Effector CD8-positive, alpha-beta T cell (primary cell): Measurements from ENCODE around the gene SLC9A3.

ENCODE experiments used
- DNase-seq: peaks from one replicate; lab custom pipeline; 2025; lab: John Stamatoyannopoulos, UW

SLC9A3 gene

DNA sequence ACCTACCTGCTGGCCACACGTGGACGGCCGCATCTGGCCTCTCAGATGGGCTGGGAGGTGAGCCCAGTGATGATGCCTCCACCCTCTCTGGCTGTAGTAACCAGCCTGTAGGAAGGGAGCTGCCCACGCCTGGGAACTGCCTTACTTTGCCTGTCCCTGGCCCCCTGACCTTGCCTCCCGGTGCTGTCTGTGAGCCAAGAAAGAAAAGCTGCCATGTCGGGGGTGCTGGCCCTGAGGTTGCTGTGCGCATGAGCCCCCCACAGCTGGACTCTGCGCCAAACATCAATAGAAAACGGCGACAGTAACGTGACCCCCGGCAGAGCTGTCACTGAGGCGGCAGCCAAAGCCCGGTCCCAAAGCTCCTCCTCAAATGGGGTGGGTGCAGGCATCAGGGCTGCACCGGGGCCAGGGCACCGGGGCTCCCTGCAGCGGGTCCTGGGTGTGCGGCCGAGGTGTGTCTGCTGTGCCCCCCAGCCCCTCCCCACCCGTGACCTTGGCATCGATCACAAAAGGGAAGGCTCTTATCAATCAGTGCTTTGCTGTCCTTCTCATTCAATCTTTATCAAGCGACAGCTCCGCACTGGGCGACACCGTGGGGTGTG, 15.3 kb upstream of the SLC9A3 start:
- DNase-seq, result no peak

DNA sequence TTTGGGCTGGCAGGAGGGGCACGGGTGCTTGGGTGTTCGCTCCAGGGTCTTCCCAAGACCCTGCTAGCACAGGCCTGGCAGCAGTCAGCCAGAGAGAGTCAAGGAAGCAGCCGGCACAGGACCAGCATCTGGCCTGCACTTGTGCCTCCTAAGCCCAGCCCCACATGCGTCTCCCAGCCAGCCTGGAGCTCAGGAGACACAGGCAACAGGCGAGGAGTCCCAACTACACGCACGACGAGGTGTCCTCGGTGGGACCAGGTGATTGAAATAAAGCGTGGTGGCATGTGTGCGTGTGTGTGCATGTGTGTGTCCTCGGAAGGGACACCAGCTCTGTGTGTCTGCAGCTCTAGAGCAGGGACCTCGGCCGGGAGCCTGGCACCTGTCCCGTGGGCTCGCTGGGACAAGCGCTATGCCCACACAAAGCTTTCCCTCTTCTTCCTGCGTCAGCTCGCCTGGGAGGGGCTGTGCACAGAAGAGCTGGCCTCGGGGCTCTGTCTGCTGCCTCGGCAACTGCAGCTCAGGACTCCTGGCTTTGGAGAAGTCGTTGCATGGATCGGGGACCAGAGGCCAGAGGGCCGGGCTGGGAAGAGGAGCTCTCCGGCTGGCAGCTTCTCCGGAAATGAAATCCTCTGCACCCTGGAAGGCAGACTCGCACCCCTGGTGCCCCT, 14.7 kb upstream of the SLC9A3 start:
- DNase-seq, result no peak

DNA sequence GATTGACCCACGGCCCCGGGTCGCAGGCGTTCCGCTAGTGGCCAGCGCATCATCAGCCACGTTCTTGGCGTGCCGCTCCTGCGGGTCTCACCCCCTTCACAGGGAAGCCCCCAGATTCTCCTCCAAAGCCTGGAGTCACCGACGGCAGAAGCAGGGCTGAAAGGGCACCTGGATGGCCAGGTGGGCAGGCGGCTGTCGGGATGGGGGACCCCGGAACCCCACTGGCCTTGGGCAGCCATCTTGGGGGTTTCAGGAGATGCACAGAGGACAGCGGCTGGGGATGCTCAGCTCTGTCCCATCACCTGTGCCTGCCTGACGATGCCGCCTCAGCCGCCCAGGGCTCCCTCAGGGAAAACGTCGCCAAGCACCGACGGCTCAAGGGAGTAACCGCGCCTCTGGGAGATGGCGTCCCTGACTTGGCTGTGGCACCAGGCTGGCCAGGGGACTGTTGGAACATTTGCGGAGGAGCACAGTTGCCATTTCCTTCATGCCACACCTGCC, 14.1 kb upstream of the SLC9A3 start:
- no peak for DNase-seq

DNA sequence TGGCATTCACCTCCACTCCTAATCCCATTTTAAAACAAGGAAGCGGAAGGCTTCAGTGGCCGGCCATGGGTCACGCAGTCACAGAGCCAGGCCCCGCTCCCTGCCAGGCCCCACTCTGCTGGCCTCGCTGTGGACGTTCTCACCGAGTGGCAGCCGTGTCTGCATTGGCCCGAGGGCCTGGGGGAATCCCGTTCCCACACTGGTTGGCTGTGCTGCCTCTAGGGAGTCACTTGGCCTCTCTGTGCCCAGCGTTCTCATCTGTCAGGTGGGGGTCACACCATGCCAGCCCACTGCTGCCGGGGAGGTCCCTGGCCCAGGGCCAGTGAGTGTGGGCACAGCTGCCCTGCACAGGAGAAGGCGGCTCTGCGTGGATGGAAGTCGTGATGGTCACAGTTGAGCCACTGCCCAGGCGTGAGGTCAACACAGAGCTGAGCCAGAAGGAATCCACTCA, 13.4 kb upstream of the SLC9A3 start:
- no peak for DNase-seq

DNA sequence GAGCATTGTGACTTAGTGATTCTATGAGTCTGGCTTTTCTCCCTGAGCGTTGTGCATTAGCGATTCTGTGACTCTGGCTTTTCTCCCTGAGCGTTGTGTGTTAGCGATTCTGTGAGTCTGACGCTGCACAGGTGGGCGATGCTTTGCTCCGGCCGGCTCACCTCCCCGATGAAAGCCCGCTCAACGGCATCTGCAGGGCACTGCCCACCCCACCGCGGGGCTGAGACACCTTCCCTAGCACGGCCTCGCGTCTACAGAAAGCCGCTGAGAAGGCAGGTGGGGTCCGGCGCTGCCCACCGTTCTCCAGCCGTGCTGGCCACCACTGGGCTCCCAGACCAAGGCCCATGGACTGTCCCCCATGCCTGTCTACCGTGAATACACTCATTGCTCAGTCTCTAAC, 12.8 kb upstream of the SLC9A3 start:
- no peak for DNase-seq

DNA sequence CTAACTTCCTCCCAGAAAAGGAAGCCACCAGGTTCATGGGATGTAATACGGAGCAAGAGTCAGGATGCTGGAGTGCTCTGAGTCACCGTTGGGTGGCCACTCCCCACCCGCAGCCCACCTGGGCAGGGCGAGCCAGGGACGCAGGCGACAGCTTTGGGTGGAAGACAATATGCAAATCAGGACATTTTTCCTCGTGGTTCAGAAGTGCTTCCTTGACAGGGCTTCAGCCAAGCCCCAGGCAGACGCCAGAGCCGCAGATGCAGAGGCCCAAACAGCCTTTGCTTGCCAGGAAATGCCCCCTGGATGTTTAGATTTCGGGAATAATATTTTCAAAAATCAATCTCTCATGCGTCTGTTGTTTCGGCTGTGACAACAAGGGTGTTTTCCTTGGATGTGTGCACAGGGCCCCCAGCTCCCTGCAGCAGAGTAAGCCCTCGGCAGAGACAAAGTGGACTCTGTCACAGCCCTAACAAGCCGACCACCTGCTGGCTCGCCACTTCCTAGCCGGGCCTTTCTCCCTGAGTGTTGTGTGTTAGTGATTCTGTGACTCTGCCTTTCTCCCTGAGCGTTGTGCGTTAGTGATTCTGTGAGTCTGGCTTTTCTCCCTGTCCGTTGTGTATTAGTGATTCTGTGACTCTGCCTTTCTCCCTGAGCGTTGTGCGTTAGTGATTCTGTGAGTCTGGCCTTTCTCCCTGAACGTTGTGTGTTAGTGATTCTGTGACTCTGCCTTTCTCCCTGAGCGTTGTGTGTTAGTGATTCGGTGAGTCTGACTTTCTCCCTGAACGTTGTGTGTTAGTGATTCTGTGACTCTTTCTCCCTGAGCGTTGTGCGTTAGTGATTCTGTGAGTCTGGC, 11.8 kb upstream of the SLC9A3 start:
- DNase-seq, result no peak

DNA sequence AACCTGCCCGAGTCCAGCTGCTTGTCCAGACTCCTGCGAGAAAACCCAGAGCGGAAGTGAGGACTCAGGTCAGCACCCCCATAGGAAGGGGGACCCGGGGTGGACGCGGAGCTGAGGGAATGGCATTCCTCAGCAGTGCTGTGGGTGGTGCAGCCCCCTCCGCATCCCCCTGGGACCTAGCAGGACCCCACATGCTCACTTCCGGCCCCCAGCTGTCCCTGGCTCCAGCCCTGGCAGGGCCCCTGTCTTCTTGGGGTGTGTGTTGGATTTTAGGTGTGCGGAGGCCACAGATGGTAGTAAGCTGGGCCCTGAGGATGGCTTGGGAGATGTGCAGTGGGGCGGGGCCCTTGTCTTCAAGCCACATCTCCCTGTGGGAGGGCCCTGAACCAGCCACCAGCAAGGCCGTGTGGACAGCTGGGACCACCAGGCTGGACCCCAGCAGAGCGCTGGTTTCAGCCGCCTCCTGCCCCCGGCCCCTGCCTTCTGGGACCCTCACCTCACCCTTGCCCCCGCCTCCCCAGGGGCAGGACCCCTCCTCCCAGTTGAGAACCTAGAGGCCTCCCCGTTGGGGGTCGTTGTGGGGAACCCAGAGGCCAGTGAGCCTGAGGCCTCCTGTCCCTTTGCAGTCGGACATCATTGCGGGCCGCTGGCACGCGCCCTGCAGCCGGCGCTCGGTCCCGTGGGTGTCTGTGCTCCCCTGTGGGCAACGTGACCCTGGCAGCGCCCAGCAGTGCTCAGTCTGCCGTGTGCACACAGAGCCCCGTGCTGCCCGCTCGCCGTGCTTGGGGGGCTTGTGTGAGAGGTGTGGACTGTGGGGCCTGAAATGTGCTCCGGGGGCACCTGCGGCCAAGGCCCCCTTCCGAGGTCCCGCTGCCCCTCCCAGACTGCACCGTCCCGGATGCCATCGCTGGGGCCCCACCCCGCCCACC, 10.8 kb upstream of the SLC9A3 start:
- DNase-seq, result no peak

DNA sequence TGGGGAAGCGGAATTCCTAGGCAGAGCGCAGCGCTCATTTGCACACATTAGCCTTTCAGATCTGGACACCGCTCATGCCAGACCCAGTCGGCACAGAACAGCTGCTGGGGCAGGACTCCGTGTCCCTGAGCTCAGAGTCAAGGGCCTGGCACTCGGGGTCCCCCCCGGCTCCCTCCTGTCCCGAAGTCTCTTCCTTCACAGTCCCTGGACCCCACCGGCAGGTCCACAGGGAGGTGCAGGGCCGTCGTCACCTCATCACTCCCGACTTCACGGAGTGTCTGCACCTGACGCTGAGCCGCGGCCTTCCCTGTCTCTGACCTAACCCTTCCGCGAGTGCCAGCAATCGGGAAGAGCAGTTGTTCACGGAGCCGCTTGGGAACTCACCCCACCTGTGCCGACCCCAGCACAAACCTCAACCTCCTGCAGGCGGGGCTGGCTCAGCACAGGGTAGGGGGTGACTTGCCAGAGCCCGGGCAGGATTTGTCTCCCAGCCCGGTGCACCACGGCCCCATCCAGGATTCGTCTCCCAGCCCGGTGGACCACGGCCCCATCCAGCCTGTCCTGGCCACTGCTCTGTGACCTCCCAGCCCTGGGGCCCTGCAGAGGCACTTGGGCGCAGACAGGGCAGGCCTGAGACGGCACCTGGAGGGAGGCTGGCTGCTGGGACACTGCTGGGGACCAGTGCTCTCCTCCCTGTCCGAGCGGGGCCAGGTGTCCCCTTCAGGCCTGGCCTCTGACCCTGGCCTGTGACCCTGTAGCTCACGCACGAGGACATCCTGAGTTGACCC, 9.9 kb upstream of the SLC9A3 start:
- no peak for DNase-seq

DNA sequence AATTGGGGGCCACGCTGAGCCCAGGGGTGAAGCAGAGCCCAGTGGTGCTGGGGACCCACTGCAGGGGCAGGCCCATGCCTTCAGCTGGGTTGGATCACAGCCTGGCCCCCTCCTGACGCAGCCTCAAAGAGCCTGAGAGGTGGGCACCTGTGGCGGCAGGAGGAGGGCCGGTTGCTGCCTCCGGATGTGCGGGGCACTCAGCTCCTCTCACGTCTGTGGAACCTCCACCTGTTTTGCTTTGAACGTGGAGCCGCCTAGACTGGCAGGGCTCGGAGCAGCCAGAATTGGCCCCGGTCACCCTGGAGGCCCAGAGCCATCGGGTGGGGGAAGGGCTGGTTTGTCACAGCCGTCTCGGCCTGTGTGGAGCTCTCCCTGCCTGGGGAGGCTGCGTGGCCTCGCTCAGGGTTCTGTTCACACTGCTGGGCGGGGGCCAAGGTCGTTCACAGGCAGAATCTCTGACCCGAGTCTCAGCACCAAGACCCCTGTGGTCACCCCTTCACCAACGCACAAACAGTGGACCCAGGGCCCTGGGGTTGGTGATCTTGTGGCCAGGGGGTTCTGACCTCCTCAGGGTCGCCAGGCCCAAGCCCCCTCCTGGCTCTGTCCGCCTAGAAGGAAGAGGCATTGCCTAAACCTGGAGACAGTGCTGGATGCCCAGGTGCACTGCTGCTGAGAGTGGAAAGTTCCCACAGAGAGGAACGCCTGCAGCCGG, 9.2 kb upstream of the SLC9A3 start:
- no peak for DNase-seq

DNA sequence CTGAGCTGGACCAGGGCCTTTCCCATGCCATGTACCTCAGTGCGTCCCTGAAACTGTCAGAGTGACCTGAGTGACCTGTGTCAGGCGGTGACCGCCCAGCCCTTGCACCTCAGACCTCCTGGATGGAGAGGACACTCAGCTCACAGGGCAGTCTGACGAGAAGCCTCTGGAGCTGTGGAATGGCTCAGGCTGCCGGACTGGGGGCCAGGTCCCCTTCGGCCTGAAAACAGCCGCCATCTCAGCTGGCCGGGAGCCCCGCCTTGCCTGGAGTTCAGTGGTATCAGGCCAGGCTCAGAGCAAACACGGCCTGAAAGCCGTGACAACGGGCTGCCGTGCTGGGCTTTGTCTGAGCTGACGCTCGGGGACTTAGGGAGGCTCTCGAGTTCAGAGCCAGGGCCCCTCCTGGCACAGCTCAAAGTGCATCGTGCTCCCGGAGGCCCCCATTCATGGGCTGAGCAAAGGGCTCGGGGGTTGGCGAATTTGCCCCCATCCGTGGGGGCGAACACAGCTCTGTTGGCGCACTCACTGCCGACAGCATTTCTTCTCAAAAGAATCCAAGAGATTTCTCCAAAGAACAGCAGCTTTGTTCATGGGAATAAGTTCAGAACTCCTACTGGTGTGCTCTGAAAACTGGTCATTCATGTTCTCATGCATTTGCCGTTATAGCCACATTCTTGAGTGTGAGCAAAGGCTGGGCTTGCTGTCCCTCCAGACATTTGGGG, 8.4 kb upstream of the SLC9A3 start:
- DNase-seq, result no peak

DNA sequence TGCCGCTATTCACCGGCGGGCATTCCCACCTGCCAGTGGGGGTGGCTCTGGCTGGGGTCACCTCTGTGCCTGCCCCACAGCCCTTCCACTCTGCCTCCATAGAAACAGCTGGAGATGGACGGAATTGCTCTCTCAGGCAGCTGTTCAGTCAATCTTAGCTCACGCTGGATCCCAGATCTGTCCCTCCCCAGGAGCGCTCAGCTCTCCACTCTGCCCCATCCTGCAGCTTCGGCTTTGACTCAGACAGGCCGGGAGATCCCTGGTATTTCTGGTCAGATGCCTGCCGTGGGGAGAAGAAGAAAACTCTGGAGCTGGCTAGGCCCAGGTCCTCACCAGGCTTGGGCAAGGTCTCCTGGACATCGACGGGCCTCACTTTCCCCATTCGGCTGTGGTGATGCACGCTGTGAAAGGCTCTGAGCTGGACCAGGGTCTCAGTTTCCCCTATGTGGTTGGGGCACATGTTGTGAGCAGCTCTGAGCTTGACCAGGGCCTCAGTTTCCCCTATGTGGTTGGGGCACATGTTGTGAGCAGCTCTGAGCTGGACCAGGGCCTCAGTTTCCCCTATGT, 7.6 kb upstream of the SLC9A3 start:
- DNase-seq, result no peak

DNA sequence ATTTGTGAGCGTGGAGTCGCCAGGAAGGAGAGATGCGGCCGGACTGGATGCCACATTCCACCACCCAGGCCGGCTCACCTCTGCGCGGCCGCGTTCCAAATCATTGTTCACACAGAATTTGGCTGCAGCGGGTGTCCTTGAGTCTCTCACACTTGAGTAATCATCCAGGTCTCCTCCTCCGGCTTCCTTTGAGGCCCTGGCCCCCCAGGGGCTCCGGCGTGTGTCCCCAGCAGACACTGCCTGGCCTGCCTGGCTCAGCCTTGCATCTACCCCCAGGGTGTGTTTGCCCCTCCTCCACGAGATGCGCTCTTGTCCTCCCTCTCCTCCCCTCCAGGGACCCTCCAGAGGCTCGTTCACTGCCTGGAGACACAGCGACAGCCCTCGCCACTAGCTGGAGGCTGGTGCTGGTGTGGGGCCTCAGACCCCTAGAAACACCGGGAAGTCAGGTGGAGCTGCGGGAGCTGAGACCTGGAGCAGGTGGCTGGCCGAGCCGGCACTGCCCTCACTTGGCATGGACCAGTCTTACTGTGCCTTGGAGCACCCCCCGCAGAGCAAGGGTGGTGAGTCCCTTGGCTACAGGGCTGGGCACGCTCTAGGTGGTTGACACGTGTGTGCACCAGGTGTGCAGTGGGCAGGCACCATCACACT, 7.0 kb upstream of the SLC9A3 start:
- no peak for DNase-seq

DNA sequence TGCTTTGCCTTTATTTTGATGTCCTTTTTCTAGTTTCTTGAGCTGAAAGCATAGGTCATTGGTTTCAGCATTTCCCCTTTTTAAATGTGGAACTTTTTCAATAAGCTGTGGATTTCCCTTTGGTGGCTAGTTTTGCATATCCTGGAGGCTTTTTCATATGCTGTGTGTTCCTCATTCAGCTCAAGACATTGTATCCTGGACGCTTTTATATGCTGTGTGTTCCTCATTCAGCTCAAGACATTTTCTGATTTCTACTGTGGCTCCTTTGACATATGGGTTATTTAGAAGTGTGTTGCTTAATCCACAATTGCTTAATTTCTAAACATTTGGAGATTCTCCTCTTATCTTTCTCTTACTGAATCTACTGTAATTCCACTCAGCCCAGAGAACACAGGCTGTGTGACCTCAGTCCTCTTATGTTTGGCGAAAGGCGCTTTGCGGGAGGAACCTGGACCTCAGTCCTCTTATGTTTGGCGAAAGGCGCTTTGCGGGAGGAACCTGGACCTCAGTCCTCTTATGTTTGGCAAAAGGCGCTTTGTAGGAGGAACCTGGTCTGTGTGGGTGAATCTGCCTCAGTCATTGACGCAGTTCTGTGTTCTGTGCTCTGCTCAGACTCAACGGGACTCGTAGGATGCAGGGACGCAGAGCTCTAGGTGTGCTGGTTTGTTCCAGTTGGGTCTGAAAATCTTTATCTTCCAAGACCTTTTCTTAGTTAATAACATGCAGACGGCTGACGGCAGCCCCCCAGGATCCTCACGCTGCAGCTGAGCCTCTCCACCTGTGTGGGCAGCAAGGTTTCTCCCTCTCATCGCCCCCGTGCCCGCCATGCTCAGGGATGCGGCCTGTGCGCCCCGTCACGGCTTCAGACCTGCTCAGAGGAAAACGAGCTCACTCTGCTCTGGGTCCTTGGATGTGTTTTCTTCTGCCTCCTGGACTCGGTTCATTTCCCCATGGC, 6.0 kb upstream of the SLC9A3 start:
- DNase-seq, result no peak

DNA sequence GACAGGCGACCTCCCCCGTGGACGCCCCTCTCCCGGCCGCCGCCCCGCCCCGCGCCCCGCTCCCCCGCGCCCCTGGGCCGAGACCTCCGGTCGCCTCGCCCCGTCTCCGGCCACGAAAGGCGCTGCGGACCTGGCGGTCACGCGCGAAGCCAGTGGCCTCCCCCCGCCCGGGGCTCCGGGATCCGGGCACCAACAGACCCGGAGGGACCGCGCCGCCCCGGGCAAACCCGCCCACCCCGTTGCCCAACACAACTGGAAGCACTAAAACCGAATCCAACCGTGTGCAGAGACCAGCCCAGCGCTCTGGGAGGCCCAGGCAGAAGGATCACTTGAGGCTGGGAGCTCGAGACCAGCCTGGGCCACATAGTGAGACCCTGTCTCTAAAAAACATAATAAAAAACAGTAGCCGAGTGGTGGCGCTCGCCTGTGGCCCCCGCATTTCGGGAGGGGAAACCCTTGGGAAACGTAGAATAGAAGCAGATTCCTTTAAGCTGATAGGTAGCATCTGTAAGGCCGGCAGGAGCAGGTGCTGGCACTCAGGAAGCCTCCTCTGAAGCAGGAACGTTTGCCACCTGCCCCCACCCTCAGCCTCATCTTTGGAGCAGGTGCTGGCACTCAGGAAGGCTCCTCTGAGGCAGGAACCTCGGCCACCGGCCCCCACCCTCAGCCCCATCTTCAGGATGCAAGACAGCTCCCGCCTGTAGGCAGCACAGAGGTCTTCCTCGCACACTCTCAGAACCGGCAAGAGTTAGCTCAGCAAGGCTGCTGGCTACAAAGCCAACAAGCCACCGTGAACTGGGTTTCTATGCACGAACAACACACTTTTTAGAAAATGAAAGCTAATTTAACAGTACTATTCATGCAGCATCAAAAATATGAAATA, 4.6 kb upstream of the SLC9A3 start:
- no peak for DNase-seq

DNA sequence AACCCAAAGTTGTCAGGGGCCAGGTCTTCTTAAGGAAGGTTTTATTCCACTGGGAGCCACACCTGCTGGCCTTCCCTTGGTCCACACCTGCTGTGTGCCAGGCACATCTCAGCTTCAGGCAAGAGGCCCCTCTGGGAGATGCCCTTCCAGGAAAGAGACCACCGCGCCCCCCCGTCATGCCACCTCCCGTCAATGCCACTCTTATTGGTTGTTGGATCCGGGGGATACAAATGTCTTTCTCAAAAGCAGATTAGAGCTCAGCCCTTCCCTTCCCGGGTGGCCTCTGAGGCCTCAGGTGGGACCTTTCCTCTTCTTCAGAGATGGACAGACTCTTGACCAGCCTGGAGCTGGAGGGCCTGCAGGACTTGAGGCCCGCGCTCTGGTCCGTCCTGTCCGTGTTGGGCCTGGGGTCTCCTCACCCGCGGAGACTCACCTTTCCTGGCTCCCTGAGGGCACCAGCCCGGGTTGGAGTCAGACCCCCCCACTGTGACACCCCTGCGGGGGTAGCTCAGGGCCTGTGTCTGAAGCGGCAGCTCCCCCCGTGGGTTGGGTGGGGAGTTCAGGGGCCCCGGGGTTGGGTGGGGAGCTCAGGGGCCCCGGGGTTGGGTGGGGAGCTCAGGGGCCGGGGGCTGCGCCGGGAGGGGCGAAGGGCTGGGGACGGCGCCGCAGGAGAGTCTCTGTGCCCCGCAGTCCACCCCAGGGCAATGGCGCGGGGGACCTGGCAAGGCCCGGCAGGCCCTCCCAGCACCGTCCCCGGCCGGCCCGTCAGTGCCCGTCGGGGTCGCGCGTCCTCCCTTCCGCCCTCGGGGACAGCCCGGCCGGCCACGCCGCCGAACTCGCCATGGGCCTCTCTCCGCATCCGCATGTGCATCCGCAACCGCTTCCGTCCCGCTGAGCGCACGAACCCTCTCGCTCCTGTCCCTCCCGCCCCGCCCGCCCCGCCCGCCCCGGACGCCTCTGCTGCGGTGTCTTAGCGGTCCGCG, 3.7 kb upstream of the SLC9A3 start:
- no peak for DNase-seq
